GM10266 (cell line): ENCODE data around the gene GADL1.

Source experiments
- DNase-seq: peaks from one replicate; pipeline ENCODE4 v3.0.0; 2012; ENCODE audit errors: extremely low spot score
- TF ChIP-seq, protein P1 (sequence below): IDR thresholded peaks from 2 replicates; pipeline ENCODE4 v1.5.1; 2012; ENCODE audit warnings: mild to moderate bottlenecking, low read depth; ENCODE audit not compliant: control insufficient read depth, insufficient read depth; ENCODE audit errors: missing control alignments

GADL1 gene, protein sequence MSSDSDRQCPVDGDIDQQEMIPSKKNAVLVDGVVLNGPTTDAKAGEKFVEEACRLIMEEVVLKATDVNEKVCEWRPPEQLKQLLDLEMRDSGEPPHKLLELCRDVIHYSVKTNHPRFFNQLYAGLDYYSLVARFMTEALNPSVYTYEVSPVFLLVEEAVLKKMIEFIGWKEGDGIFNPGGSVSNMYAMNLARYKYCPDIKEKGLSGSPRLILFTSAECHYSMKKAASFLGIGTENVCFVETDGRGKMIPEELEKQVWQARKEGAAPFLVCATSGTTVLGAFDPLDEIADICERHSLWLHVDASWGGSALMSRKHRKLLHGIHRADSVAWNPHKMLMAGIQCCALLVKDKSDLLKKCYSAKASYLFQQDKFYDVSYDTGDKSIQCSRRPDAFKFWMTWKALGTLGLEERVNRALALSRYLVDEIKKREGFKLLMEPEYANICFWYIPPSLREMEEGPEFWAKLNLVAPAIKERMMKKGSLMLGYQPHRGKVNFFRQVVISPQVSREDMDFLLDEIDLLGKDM

DNA sequence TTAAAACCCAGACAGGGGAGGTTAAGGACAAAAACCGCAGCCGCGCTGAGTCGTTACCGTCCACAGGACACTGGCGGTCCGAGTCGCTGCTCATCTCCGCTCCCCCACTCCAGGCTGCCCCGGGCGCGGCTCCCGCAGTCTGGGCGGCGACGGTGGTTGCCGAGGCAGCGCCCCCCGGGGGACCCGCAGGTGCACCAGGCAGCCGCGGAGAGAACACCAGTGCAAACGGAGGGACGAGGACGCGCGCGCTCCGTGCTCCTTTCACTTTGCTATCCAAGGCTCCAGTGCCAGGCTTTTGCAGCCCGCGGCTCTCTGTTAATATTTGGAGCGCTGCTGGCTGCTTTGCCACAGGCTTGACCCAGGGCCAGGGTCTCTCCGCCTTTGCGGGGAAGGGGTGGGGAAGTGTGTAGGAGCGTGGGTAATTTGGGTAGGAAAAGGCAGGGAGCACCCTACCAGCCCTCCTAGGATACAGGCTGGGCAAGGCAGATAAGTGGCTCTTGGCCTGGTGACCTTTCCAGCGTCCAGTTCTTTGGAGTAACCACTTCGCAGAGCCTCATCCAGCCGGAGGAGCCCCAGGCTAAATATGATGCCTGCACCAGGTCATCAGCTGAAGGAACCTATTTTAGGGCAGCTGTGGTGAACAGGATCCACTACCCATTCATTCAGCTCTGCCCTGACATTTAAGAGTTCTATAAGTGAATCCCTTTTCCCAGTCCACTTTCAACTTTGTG is at the start of gene GADL1:
GADL1 (minus strand) TSS at position 141 of the 731 bp plus-strand sequence; CDS start at position 94, 47 bp downstream.
- TF ChIP-seq, protein P1, sequence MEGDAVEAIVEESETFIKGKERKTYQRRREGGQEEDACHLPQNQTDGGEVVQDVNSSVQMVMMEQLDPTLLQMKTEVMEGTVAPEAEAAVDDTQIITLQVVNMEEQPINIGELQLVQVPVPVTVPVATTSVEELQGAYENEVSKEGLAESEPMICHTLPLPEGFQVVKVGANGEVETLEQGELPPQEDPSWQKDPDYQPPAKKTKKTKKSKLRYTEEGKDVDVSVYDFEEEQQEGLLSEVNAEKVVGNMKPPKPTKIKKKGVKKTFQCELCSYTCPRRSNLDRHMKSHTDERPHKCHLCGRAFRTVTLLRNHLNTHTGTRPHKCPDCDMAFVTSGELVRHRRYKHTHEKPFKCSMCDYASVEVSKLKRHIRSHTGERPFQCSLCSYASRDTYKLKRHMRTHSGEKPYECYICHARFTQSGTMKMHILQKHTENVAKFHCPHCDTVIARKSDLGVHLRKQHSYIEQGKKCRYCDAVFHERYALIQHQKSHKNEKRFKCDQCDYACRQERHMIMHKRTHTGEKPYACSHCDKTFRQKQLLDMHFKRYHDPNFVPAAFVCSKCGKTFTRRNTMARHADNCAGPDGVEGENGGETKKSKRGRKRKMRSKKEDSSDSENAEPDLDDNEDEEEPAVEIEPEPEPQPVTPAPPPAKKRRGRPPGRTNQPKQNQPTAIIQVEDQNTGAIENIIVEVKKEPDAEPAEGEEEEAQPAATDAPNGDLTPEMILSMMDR, result no peak
- peak; percentile 11 for DNase-seq

DNA sequence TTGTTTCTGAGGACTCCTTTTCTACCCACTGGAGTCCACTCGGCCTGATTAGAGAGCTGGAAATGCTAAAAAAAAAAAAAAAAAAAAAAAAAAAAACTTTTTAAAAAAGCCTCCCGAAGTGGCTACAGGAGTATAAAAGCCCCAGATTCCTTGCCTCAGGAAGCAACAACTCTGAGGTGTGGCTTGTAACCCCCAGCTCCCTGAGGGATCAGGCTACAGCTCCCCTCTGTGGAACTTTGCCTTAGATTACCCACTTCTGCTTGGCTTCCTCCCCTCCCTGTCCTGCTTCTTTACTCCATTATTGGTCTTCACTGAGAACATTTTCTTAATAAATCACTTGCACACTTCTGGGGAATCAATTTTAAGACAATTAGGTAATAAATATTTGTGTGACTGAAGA is 49.7 kb upstream of the GADL1 start:
- TF ChIP-seq, protein P1, result no peak
- no peak for DNase-seq

DNA sequence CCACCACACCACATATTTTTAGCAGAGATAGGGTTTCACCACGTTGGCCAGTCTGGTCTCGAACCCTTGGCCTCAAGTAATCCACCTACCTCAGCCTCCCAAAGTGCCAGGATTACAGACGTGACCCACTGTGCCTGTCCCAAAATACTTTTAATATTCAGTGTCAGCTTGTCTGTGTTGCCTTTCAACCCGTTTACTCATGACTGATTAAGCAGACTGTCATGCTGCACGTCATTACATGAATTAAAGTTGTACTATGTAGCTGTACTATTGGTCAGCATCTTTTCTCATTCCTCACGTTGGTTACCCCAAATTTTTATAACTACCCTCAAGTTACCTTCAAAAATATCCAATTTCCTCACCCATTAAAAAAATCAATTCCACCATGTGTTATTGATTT is 48.7 kb upstream of the GADL1 start:
- DNase-seq, result no peak
- TF ChIP-seq, protein P1, result no peak

DNA sequence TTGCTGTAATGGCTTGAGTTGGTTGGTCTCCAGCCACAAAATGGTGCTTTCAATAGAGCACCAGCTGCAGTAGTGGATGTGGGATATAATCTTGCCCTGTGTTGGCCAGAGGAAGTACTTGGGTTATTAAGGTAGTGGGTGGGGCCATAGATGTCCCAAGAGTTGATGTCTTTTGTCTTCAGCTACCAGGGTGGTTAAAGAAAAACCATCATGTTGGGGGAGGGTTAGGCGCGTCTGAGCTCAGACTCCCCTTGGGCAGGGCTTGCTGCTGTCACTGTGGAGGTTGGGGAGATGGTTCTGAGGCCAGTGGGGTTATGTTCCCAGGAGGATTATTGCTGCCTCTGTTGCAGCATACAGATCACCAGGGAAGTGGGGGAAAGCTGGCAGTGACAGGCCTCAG is 46.9 kb upstream of the GADL1 start:
- TF ChIP-seq, protein P1, result no peak
- DNase-seq, result no peak

DNA sequence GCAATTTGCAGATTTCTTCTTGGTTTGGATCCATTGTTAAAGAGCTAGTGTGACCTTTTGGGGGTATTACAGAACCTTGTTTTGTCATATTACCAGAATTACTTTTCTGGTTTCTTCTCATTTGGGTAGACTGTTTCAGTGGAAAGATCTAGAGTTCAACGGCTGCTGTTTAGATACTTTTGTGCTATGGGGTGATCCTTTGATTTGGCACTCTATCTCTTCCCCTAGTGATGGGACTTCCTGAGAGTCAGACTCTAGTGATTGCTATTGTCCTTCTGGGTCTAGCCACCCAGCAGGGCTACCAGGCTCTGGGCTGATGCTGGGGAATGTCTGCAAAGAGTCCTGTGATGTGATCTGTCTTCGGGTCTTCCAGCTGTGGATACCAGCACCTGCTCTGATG is 46.3 kb upstream of the GADL1 start:
- TF ChIP-seq, protein P1, result no peak
- no peak for DNase-seq

DNA sequence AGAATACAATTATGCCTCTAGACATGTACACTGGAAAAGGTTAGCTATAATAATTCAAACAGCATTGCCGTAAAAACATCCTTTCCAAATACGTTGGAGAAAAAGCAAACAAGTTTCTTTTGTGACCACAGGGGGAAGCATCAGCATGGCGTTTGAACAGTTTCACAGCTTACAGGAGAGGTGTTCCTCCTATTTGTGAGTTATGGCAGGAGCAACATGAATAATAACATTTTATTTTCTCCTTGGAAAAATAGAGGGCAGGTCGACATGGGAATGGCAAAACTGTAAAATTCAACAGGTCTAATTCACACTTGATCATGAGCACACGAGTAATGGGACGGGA is 39.7 kb upstream of the GADL1 start:
- TF ChIP-seq, protein P1, result peak; percentile 48
- DNase-seq, result no peak
